RKO (cell line): Measurements from ENCODE around the gene CHN1.

Source experiments
- DNase-seq: peaks from one replicate; pipeline ENCODE4 v3.0.0-alpha.2; 2016; ENCODE audit warnings: low spot score

CHN1 gene

GRCh38 chr2:175010848-175011254, 5.7 kb upstream of the CHN1 start:
- no peak for DNase-seq

DNA sequence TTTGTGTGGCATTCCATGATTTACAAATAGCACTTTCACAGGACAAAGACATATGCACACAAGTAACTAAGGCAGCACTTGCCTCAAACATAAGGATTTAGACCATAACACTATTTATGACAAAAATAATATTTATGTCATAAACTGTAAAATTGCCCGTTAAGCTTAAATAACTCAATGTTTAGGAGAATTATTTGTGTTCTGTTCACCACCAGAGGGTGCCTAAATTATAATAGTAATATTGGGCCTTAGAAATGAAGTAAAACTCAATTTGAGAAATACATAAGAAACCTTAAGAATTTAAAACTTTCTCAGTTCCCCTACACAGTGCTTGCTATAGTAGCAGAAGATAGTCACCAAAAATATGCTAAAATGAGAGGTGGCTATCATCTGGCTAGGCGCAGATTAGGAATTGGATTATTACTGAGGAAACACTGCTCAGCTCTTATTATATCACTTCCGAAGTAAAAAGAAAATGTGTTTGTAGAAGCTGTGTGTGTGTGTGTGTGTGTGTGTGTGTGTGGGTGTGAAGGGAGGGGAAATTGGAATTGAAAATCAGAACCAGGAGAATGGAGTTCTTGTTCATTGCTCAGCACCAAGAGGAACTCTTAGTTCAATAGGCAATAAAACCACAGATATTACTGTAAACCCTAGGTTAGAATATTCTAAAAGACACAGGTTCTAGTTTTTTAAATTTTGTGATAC, 4.9 kb upstream of the CHN1 start:
- no peak for DNase-seq

DNA sequence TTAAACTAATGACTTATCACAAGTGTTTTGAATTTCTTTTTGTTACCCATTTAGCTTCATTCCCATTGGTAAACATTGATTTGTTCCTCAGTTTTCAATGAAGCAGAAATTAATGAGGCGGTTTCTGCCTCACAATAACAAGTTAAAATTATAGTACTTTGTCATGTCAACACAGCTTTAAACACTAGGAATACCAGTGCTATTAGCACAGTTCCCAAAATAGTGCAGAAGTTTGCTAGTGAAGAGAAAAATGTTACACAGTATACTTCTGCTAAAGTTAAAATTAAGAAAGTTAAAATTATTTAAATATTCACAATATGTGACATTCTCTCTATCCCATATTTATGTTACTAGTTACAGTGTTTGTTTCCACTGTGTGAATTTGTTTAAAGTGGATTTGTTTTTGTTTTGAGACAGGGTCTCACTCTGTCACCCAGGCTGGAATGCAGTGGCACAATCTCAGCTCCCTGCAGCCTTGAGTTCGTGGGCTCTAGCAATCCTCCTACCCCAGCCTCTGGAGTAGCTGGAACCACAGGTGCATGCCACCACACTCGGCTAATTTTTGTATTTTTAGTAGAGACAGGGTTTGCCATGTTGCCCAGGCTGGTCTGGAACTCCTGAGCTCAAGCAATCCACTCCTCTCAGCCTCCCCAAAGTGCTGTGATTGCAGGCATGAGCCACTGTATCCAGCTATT, 3.8 kb upstream of the CHN1 start:
- no peak for DNase-seq

DNA sequence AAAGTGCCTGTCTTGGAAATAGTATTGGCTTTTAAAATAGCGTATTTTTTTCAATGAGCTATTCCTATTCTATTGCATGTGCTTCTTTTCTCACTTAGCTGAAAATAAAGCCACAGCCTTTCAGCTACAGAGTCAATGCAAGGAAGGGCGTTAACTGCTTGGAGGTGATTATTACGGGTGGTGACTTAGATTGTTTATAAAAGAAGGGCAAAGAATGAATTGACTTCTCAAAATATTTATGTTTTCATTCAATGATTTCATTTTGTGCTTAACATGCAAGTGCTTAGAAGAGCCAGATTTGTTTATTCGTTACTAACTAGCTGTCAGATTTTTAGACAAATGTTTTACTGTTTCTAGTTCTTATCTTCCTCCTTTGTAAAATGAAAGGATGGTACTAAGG, 2.8 kb upstream of the CHN1 start:
- no peak for DNase-seq

- DNase-seq, result no peak
Observed at GRCh38 chr2:175007510-175007909, 2.3 kb upstream of the CHN1 start.

- no peak for DNase-seq
Observed at GRCh38 chr2:175006281-175006680, 1.1 kb upstream of the CHN1 start.

DNA sequence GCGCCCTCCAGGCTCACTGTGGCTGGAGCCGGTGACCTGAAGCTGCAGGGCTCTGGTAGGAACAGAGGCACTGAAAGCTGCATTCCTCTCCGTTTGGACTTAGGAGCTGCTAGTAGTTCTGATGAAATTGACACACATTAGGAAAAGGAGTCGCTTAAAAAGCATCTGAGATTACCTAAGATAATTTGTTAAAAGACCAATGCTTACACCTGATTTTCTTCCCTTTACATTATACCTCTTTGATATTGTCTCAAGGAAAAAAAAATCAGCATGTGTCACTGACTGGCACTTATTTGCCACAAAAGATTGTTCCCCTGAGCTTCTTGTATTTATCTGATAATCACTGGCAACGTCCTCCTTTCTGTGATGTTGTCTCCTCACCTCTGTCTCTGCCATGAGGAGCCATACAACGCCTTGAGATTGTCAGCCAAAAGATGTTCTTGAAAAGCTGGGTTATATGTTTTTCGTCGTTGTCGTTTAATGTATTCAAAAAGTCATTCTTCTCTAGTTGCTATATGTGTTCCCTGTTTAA, 618 bp upstream of the CHN1 start:
- no peak for DNase-seq

DNA sequence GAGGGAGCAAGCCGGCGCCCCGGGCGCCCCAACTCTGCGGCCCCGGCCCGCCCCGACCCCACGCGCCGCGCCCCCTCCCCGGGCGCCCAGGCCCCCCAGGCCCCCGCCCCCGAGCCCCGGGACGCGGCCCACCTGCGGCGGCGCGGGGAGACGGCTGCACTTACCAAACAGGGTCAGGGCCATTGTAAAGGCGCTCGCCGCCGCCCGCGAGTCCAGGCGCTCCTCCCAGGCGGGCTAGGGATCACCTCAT, 526 bp downstream of the CHN1 start:
- DNase-seq, result no peak

- no peak for DNase-seq
Observed at GRCh38 chr2:175003875-175004729, 1.1 kb downstream of the CHN1 start.

GRCh38 chr2:175002547-175003274, 2.5 kb downstream of the CHN1 start:
- DNase-seq, result no peak

DNA sequence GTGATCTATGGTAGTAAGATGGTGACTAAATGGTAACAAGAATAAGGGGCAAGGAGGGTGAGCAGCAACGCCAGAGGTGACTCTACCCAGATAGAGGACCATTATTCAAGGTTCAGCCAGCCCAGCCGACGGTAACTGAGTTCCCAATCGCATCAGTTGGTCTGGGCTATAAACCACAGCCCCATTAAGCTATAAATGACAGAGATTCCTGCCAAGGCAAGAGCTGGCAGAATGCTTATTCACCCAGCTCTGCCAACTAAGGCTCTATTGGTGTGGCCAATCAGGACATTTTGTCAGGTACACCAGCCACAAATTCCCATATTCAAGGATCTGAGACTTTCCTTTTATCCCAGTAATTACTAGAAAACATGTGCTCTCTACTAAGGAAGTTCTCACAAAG, 3.6 kb downstream of the CHN1 start:
- DNase-seq, result no peak

DNA sequence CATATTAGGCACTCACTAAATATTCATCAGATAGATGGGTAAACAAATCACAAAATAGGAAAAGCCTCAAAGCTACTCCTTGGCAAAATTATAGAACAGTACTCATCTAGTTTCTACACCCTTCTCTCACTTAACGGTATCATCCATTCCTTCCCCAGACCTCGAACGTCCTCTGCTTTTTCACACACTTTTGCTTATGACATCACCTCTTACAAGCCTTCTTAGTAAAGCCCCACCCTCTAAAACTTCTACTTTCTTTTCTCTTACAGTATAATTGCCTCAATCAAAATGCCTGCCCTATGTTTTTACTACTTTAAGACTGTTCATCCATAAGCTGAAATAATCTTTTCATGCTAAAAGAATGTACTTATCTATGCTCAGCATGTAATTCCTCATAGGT, 8.1 kb downstream of the CHN1 start:
- no peak for DNase-seq

DNA sequence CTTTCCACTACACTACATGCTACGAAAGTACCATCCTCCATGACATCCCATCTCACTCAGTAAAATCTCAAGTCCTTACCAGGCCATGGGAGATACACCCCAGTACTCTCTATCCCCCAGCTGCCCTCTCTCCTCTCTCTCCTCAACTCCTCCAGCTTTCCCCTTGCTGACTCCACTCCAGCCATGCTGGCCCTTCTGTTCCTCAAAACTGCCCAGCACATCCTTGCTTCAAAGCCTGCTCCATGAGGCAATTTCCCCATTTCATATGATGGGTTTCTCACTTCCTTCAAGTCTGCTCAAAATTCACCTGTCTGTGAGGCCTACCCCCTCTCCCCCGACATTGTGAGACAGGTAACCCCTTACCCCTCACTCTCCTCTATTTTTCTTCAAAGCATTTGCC, 8.6 kb downstream of the CHN1 start:
- no peak for DNase-seq

- DNase-seq, result no peak
Observed at GRCh38 chr2:174994381-174994780, 10.8 kb downstream of the CHN1 start.

- no peak for DNase-seq
Observed at GRCh38 chr2:174992886-174993285, 12.3 kb downstream of the CHN1 start.

DNA sequence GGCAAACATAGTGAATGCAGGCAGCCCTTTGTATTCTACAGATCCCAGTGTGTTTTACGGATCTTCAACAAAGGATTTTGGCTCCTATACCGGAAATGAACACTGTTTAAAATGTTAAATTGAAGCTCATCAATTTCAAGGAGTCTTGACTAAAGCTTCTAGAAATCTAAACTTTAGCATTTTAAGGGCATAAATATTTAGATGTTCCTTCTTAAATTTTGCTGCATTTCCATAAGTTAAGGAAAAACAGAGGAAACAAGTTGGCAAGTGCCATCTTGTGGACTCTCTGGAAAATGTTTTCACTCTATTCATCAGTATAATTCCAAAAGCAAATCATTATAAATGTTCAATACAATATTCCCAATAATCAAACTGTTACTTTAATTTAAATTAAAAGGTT, 19.6 kb downstream of the CHN1 start:
- DNase-seq, result peak; percentile 33

GRCh38 chr2:174984561-174984960, 20.6 kb downstream of the CHN1 start:
- no peak for DNase-seq

DNA sequence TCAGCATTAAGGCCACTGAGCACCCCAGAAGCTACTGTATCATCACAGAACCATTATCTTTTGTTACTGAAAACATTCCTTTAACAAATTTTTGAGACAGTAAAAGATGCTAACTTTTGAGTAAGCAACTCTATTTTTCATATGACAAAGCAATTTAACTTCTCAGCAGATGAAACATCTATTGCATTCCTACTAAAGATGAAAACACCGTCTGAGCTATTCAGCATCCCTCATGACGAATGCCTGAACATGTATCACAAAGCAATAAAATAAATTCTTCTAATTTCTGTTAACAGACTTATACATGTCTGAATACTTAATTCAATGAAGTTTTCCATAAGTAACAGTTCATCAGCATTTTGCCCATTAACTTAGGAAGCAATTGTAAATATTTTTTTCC, 23.9 kb downstream of the CHN1 start:
- no peak for DNase-seq

DNA sequence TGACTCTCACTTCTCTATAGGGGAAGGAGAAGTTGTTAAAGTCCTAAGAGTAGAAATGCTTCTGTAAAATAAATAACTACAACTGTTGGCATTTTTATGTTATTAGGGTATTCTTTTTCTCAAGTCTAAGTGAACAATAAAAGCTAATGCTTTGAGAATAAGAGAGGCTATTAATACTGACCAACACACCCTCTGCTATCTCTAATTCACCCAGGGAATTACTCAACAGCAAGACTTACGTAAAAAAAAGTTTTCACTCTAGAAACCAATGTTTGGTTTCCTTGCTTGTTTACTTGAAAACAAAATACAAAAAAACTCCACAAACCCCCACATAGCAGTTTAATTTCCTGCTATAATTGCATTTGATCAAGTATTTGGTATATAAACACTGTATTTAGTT, 25.2 kb downstream of the CHN1 start:
- DNase-seq, result no peak

DNA sequence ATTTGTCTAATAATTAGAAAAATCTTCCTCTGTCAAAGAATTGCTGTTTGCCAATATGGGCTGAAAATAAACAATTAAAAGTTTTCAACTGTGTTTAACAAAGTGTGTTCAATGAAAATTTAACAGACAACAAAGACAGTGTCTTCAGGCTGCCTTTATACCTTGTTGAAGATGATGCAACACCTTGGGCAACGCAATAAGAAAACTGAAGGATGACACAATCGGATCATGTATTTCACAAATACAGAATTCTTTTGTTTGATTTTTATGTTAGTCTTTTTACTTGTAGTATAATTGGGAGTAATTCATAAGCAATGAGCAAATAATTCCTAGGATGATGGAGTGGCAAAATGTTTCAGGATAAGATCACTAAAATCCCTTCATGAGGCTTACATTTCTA, 27.8 kb downstream of the CHN1 start:
- DNase-seq, result no peak

- DNase-seq, result no peak
Observed at GRCh38 chr2:174974131-174974530, 31.1 kb downstream of the CHN1 start.

- no peak for DNase-seq
Observed at GRCh38 chr2:174972924-174973323, 32.3 kb downstream of the CHN1 start.
